GM18505 (cell line): ENCODE data around the gene PARP12.
"Not testable (repeated sequence)": the region's sequence is repeated elsewhere in the genome, so short reads cannot be mapped to it uniquely, and the experiment has no call there.

Source experiments
- ATAC-seq: cut with Tn5 transposase; IDR thresholded peaks from one replicate; pipeline ENCODE4 v1.9.1; 2021; ENCODE audit not compliant: unreplicated experiment
- POLR2A ChIP-seq: IDR thresholded peaks from 4 replicates; pipeline ENCODE4 v1.6.1; 2011; ENCODE audit warnings: borderline replicate concordance; ENCODE audit not compliant: insufficient read depth, insufficient read length; ENCODE audit errors: extremely low read depth

PARP12 gene, protein sequence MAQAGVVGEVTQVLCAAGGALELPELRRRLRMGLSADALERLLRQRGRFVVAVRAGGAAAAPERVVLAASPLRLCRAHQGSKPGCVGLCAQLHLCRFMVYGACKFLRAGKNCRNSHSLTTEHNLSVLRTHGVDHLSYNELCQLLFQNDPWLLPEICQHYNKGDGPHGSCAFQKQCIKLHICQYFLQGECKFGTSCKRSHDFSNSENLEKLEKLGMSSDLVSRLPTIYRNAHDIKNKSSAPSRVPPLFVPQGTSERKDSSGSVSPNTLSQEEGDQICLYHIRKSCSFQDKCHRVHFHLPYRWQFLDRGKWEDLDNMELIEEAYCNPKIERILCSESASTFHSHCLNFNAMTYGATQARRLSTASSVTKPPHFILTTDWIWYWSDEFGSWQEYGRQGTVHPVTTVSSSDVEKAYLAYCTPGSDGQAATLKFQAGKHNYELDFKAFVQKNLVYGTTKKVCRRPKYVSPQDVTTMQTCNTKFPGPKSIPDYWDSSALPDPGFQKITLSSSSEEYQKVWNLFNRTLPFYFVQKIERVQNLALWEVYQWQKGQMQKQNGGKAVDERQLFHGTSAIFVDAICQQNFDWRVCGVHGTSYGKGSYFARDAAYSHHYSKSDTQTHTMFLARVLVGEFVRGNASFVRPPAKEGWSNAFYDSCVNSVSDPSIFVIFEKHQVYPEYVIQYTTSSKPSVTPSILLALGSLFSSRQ

DNA sequence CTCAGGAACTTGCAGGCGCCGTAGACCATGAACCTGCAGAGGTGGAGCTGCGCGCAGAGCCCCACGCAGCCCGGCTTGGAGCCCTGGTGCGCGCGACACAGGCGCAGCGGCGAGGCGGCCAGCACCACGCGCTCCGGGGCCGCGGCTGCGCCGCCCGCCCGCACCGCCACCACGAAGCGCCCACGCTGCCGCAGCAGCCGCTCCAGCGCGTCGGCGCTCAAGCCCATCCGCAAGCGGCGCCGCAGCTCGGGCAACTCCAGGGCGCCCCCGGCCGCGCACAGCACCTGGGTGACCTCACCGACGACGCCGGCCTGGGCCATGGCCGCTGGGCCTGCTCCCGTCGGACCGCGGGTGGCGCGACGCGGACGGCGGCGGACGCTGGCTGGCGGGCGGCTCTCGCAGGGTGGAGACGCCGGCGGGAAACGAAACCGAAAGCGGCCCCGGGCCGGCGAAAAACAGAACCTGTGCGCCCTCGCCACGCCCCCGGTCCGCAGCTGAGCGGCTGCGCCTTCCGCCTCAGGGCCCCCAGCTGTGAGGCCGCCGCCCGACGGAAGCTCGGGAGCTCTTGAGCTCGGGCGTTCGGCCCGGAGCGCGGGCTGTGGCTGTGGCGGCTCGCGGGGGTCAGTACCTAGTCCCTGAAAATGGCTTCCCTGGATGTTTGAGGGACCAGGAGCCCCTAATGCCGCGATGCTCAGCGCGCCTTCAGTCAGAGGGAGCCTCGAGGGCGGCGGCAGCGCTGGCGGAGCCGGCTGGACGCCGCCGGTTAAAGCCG is at the start of gene PARP12:
PARP12 (minus strand) TSS at position 424 of the 772 bp plus-strand sequence; CDS start at position 320, 104 bp downstream.
- peak; percentile 62 for TF ChIP-seq POLR2A
- peak; percentile 93 for ATAC-seq

GRCh38 chr7:140108777-140109176 is 46.0 kb upstream of the PARP12 start:
- not testable (repeated sequence) for ATAC-seq

- TF ChIP-seq POLR2A, result no peak
- no peak for ATAC-seq
Measured at GRCh38 chr7:140096459-140096858, 33.7 kb upstream of the PARP12 start.

DNA sequence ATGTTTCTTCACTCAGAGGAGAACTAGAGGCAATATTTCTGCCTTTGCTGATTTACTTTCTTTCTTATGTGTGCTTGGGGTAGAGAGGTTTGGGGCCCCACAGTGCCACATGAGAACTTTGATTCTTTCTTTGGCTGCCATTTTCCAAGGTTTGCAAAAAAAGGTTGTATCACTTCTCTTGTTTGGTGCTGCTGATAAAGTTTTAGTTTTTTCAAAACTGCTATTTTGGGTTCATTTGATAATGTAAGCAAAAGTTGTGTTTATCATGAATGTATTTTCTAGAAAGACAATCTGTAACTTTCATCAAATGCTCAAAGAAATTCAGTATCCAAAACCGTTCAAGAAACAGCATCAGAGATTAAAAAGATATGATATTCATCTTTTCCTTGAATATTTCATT is 30.6 kb upstream of the PARP12 start:
- no peak for ATAC-seq
- TF ChIP-seq POLR2A, result no peak

- ATAC-seq, result no peak
- TF ChIP-seq POLR2A, result no peak
Measured at GRCh38 chr7:140085447-140085846, 22.7 kb upstream of the PARP12 start.

DNA sequence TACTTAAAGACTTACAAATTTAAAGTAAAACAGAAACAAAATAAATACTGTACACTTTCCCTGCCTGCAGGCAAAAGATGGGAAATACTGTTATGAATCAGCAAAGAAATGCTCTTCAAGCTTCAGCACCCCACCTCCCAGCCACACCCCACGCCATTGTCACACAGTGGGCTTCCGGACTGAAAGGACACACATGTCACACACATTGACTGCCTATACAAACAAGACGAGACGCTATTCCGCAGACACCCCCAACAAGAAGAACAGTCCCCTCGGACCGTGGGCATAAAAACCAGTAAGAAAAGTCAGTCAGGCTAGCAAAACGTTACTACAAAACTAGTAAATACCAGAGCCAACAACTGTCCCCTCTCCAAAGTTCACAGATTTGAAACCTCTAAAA is 22.2 kb upstream of the PARP12 start:
- no peak for TF ChIP-seq POLR2A
- peak; percentile 92 for ATAC-seq

DNA sequence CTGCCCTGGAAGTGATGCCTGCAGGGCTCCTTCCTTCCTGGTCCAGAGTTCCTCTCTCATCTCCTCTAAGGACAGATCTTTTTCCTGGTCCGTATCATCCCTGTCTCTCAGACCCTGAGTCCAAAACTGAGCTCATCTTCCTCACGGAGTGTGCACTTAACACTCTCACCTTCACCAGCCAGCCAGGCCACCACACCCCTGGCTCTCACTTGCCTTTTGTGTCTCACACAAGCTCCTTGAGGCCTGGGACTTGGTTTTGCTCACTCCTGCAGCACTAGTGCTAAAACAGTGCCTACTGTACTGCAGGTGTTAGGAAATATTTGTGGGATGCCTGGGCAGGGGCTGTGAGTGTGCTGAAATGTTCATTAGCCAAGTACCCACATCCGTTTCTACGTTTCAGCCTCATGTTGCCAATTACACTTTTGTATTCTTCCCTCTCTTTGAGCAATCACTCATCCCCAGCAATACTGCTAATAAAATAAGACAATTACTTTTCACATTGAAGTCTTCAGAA is 21.4 kb upstream of the PARP12 start:
- ATAC-seq, result no peak
- no peak for TF ChIP-seq POLR2A

GRCh38 chr7:140082770-140083169 is 20.0 kb upstream of the PARP12 start:
- no peak for ATAC-seq
- no peak for TF ChIP-seq POLR2A

DNA sequence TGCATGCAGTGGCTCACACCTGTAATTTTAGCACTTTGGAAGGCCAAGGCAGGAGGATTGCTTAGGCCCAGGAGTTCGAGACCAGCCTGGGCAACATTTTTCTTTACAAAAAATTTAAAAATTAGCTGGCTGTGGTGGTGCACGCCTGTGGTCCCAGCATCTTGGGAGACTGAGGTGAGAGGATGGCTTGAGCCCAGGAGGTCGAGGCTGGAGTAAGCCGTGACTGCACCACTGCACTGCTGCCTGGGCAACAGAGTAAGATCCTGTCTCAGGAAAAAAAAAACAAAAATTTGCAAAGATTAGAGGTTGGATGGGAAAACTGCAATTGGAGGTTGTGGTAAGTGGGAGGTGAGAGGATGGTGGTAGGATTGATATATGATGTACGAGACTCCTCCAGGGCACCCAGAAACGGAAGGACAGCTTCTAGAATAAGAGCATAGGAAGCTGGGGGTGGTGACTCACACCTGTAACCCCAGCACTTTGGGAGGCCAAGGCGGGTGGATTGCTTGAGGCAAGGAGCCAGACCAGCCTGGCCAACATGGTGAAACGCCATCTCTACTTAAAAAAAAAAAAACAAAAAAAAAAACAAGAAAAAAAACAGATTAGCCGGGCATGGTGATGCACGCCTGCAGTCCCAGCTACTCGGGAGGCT is 19.1 kb upstream of the PARP12 start:
- no peak for TF ChIP-seq POLR2A
- ATAC-seq, result no peak

GRCh38 chr7:140080919-140081318 is 18.2 kb upstream of the PARP12 start:
- no peak for TF ChIP-seq POLR2A
- ATAC-seq, result no peak

DNA sequence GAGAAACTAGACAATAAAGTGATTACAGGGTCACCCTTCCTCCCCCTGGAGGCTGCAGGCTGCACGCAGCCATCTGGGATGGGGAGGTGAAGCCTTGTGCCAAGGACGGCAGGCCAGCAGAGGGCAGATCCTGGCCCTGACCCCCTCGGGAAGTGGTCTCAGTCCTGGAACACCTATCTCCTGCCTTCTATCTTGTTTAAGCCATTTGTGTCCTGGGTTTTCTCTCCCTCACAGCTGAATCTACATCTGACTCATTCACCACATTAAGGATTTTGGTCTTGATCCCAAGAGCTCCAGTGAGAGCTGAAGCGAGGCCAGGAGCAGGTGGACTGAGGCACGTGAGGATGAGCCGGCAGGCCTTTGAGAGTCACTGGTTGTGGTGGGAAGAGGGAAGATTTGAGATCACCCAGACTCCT is 16.4 kb upstream of the PARP12 start:
- TF ChIP-seq POLR2A, result no peak
- no peak for ATAC-seq

DNA sequence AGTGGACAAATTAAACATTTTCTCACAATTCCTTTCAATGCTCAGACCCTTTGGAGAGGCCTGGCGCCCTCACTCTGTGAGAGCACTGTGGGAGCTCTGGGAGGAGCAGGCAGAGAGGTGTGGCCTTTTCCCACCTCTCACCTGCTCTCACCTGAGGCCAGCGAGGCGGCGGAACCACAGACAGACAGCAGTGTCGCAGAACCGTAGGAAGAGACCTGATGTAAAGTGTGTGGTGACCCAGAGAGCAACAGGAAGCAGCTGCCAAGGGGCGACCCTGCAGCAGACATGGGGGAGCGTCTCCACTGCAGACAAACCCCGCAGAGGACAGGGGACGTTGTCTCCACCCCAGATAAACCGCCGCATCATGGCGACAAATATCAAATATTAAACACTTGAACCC is 15.6 kb upstream of the PARP12 start:
- no peak for ATAC-seq
- TF ChIP-seq POLR2A, result no peak

- no peak for TF ChIP-seq POLR2A
- no peak for ATAC-seq
Measured at GRCh38 chr7:140074780-140075179, 12.0 kb upstream of the PARP12 start.
